Measurements from ENCODE around the gene HELZ2.

HELZ2 gene

GRCh38 chr20:63562461-63563224 lies 11.4 kb downstream of the HELZ2 start:
- DNase-seq (ENCODE audit: low read depth in 1 of 2, low spot score in 1 of 2) = no peak
- TF ChIP-seq CTCF (IDR thresholded peaks at IDR 0.05; ENCODE audit: insufficient read depth, low read length) (no peak), REST (IDR thresholded peaks at IDR 0.05; ENCODE audit: insufficient replicate concordance, low read depth) (no peak), GABPA (IDR thresholded peaks at IDR 0.05; ENCODE audit: low read depth) (no peak), SPI1 (IDR thresholded peaks at IDR 0.05; ENCODE audit: borderline replicate concordance, low read depth) (no peak), POLR2AphosphoS5 (IDR thresholded peaks at IDR 0.05; ENCODE audit: low read depth) (no peak)
- H3K27me3 ChIP-seq (ENCODE audit: insufficient read depth, poor library complexity, severe bottlenecking) = peaks cover 6% of the 10 kb centered on the region
- no peak overlapping the region for H3K4me3 ChIP-seq (replicated peaks; ENCODE audit: insufficient read depth, low read length)
- H3K27ac ChIP-seq (replicated peaks) = no peak overlapping the region

DNA sequence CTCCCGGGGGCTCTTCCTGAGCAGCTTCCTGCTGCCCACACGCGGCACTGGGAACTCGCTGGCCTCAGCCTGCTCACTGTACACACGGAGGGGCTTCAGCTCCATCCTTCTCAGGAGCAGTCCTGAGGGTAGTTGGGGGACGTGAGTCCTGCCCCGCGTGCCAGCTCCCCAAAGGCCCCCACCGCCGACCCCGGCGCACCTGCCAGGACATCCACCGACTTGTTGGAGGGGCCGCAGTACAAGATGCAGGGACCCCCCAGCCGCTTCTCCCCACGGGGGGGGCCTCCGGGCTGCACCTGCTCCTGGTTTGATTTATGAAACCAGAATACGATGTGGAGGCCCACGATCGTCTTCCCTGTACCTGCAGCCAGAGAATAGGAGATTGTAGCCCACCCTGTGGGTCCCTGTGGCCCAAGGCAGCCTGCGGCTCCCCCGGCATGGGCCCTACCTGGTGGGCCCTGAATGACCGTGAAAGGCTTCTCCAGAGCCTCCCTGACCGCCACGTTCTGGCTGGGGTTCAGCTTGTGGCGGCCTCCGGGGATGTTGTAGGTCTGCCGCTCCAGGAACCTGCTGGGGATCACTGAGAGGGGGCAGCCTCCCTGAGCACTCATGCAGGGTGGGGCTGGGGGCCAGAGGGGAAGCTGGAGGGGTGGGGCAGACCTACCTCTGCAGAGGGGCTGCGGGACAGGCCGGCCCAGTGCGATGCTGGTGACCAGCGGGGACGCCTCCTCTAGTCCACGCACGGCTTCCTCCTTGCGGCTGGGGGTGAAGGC lies 12.2 kb downstream of the HELZ2 start:
- no peak for TF ChIP-seq GABPA (IDR thresholded peaks at IDR 0.05; ENCODE audit: low read depth)
- TF ChIP-seq SPI1 (IDR thresholded peaks at IDR 0.05; ENCODE audit: borderline replicate concordance, low read depth) = no peak
- no peak for TF ChIP-seq POLR2AphosphoS5 (IDR thresholded peaks at IDR 0.05; ENCODE audit: low read depth)
- no peak for TF ChIP-seq CTCF (IDR thresholded peaks at IDR 0.05; ENCODE audit: insufficient read depth, low read length)
- no peak for TF ChIP-seq REST (IDR thresholded peaks at IDR 0.05; ENCODE audit: insufficient replicate concordance, low read depth)

GRCh38 chr20:63560856-63561609 lies 13.0 kb downstream of the HELZ2 start:
- H3K27me3 ChIP-seq (ENCODE audit: insufficient read depth, poor library complexity, severe bottlenecking) = peaks cover 6% of the 10 kb centered on the region
- TF ChIP-seq CTCF (IDR thresholded peaks at IDR 0.05; ENCODE audit: insufficient read depth, low read length) (no peak), REST (IDR thresholded peaks at IDR 0.05; ENCODE audit: insufficient replicate concordance, low read depth) (no peak), GABPA (IDR thresholded peaks at IDR 0.05; ENCODE audit: low read depth) (no peak), POLR2AphosphoS5 (IDR thresholded peaks at IDR 0.05; ENCODE audit: low read depth) (no peak), SPI1 (IDR thresholded peaks at IDR 0.05; ENCODE audit: borderline replicate concordance, low read depth) (no peak)

More for the DNA sequence above, 12.2 kb downstream of the HELZ2 start:
- peaks cover 6% of the 10 kb centered on the region for H3K27me3 ChIP-seq (ENCODE audit: insufficient read depth, poor library complexity, severe bottlenecking)
- no peak overlapping the region for H3K4me3 ChIP-seq (replicated peaks; ENCODE audit: insufficient read depth, low read length)
- no peak overlapping the region for H3K27ac ChIP-seq (replicated peaks)
- DNase-seq (ENCODE audit: low read depth in 1 of 2, low spot score in 1 of 2) = no peak

More at GRCh38 chr20:63560856-63561609, 13.0 kb downstream of the HELZ2 start:
- no peak for DNase-seq (ENCODE audit: low read depth in 1 of 2, low spot score in 1 of 2)
- Histone ChIP-seq H3K27ac (replicated peaks) (no peak overlapping the region), H3K4me3 (replicated peaks; ENCODE audit: insufficient read depth, low read length) (no peak overlapping the region)
